Stimulated activated effector memory CD8-positive, alpha-beta T cell treated with anti-CD3 and anti-CD28 coated beads, Interleukin-12 subunit alpha, Interleukin-12 subunit beta, amount 100 ng/mL, for 72 hours (primary cell): Measurements from ENCODE around the gene TENM3.
A peak's percentile ranks its signal among the peaks of the same experiment; 100 is the strongest.
"Not testable (repeated sequence)": the region's sequence is repeated elsewhere in the genome, so short reads cannot be mapped to it uniquely, and the experiment has no call there.

ENCODE experiments used
- ATAC-seq: fragments of 150-1000 bp; cut with Tn5 transposase; 2 replicates; pipeline ENCODE4 v1.10.0; 2021
- DNase-seq, 2 donors: peaks; one replicate each; pipeline ENCODE4 v3.0.0; 2021 to 2022; ENCODE audit warnings: low spot score in 2 of 2
- H3K27ac Mint-ChIP-seq: one replicate; pipeline ENCODE4 v1.8.0; 2022; ENCODE audit warnings: mild to moderate bottlenecking, mixed read lengths
- H3K36me3 Mint-ChIP-seq: one replicate; pipeline ENCODE4 v1.8.0; 2022; ENCODE audit warnings: mild to moderate bottlenecking, mixed read lengths
- H3K4me1 Mint-ChIP-seq: one replicate; pipeline ENCODE4 v1.8.0; 2022; ENCODE audit warnings: mixed read lengths
- H3K4me3 Mint-ChIP-seq: one replicate; pipeline ENCODE4 v1.8.0; 2022; ENCODE audit warnings: mild to moderate bottlenecking, mixed read lengths
- H3K9me3 Mint-ChIP-seq: one replicate; pipeline ENCODE4 v1.8.0; 2022; ENCODE audit warnings: mixed read lengths

TENM3 gene

GRCh38 chr4:182348779-182349326 lies 105.7 kb downstream of the TENM3 start:
- no peak overlapping the region for H3K4me3 Mint-ChIP-seq
- no peak for DNase-seq
- ATAC-seq = no peak
- no peaks in the 10 kb centered on the region for H3K4me1 Mint-ChIP-seq
- H3K27ac Mint-ChIP-seq = no peak overlapping the region
- no peaks in the 10 kb centered on the region for H3K36me3 Mint-ChIP-seq
- no peaks in the 10 kb centered on the region for H3K9me3 Mint-ChIP-seq

GRCh38 chr4:182350041-182350440 lies 106.8 kb downstream of the TENM3 start:
- H3K4me1 Mint-ChIP-seq = no peaks in the 10 kb centered on the region
- ATAC-seq (no peak), DNase-seq (no peak)
- peaks cover 4% of the 10 kb centered on the region for H3K9me3 Mint-ChIP-seq
- H3K36me3 Mint-ChIP-seq = no peaks in the 10 kb centered on the region
- H3K4me3 Mint-ChIP-seq = no peak overlapping the region
- no peak overlapping the region for H3K27ac Mint-ChIP-seq

GRCh38 chr4:182351485-182351884 lies 108.3 kb downstream of the TENM3 start:
- H3K27ac Mint-ChIP-seq = no peak overlapping the region
- H3K4me1 Mint-ChIP-seq = no peaks in the 10 kb centered on the region
- peaks cover 8% of the 10 kb centered on the region for H3K9me3 Mint-ChIP-seq
- no peak overlapping the region for H3K4me3 Mint-ChIP-seq
- DNase-seq = no peak
- no peak for ATAC-seq
- H3K36me3 Mint-ChIP-seq = no peaks in the 10 kb centered on the region

GRCh38 chr4:182354106-182354505 lies 110.9 kb downstream of the TENM3 start:
- H3K9me3 Mint-ChIP-seq = peaks cover 8% of the 10 kb centered on the region
- H3K27ac Mint-ChIP-seq = no peak overlapping the region
- no peak for DNase-seq
- H3K36me3 Mint-ChIP-seq = no peaks in the 10 kb centered on the region
- ATAC-seq = no peak
- no peak overlapping the region for H3K4me3 Mint-ChIP-seq
- H3K4me1 Mint-ChIP-seq = no peaks in the 10 kb centered on the region

GRCh38 chr4:182354867-182355266 lies 111.7 kb downstream of the TENM3 start:
- Mint-ChIP-seq H3K36me3 (no peaks in the 10 kb centered on the region), H3K27ac (no peak overlapping the region), H3K9me3 (peaks cover 8% of the 10 kb centered on the region), H3K4me1 (no peaks in the 10 kb centered on the region), H3K4me3 (no peak overlapping the region)
- no peak for ATAC-seq
- no peak for DNase-seq

- peaks cover 6% of the 10 kb centered on the region for H3K9me3 Mint-ChIP-seq
- ATAC-seq = no peak
- no peak overlapping the region for H3K27ac Mint-ChIP-seq
These were observed 124.0 kb downstream of the TENM3 start for GRCh38 chr4:182367153-182367552.

GRCh38 chr4:182369211-182369610 lies 126.0 kb downstream of the TENM3 start:
- Mint-ChIP-seq H3K9me3 (peaks cover 6% of the 10 kb centered on the region), H3K27ac (no peak overlapping the region), H3K36me3 (no peaks in the 10 kb centered on the region), H3K4me1 (no peaks in the 10 kb centered on the region), H3K4me3 (no peak overlapping the region)
- DNase-seq (no peak), ATAC-seq (no peak)

More at GRCh38 chr4:182367153-182367552, 124.0 kb downstream of the TENM3 start:
- Mint-ChIP-seq H3K4me1 (no peaks in the 10 kb centered on the region), H3K36me3 (no peaks in the 10 kb centered on the region), H3K4me3 (no peak overlapping the region)
- DNase-seq = no peak

- no peak overlapping the region for H3K27ac Mint-ChIP-seq
- no peak for ATAC-seq
- H3K4me3 Mint-ChIP-seq = no peak overlapping the region
- no peak for DNase-seq
- no peaks in the 10 kb centered on the region for H3K4me1 Mint-ChIP-seq
- H3K36me3 Mint-ChIP-seq = no peaks in the 10 kb centered on the region
- peaks cover 6% of the 10 kb centered on the region for H3K9me3 Mint-ChIP-seq
These were observed 127.3 kb downstream of the TENM3 start for GRCh38 chr4:182370491-182370890.

GRCh38 chr4:182380771-182381181 lies 137.6 kb downstream of the TENM3 start:
- H3K9me3 Mint-ChIP-seq = no peaks in the 10 kb centered on the region
- H3K36me3 Mint-ChIP-seq = no peaks in the 10 kb centered on the region
- peak; percentile 19 for ATAC-seq
- H3K27ac Mint-ChIP-seq = no peak overlapping the region
- H3K4me1 Mint-ChIP-seq = no peaks in the 10 kb centered on the region
- no peak for DNase-seq
- no peak overlapping the region for H3K4me3 Mint-ChIP-seq

GRCh38 chr4:182382941-182383340 lies 139.7 kb downstream of the TENM3 start:
- H3K27ac Mint-ChIP-seq = no peak overlapping the region
- H3K9me3 Mint-ChIP-seq = no peaks in the 10 kb centered on the region
- no peaks in the 10 kb centered on the region for H3K4me1 Mint-ChIP-seq
- no peaks in the 10 kb centered on the region for H3K36me3 Mint-ChIP-seq
- no peak for DNase-seq
- ATAC-seq = no peak
- H3K4me3 Mint-ChIP-seq = no peak overlapping the region

- Mint-ChIP-seq H3K4me1 (no peaks in the 10 kb centered on the region), H3K27ac (no peak overlapping the region), H3K9me3 (no peaks in the 10 kb centered on the region), H3K36me3 (no peaks in the 10 kb centered on the region), H3K4me3 (no peak overlapping the region)
- DNase-seq = no peak
- no peak for ATAC-seq
These were observed 141.5 kb downstream of the TENM3 start for GRCh38 chr4:182384631-182385091.

- ATAC-seq (no peak), DNase-seq (no peak)
- H3K4me1 Mint-ChIP-seq = no peaks in the 10 kb centered on the region
- H3K9me3 Mint-ChIP-seq = peaks cover 3% of the 10 kb centered on the region
- no peaks in the 10 kb centered on the region for H3K36me3 Mint-ChIP-seq
- H3K4me3 Mint-ChIP-seq = no peak overlapping the region
- H3K27ac Mint-ChIP-seq = no peak overlapping the region
These were observed 142.7 kb downstream of the TENM3 start for GRCh38 chr4:182385897-182386296.

- H3K4me1 Mint-ChIP-seq, H3K9me3 Mint-ChIP-seq, H3K4me3 Mint-ChIP-seq, H3K36me3 Mint-ChIP-seq, DNase-seq, H3K27ac Mint-ChIP-seq, ATAC-seq: not testable (repeated sequence)
These were observed 143.4 kb downstream of the TENM3 start for GRCh38 chr4:182386576-182386975.

GRCh38 chr4:182391111-182391684 lies 148.0 kb downstream of the TENM3 start:
- H3K27ac Mint-ChIP-seq = no peak overlapping the region
- H3K9me3 Mint-ChIP-seq = peaks cover 3% of the 10 kb centered on the region
- no peak for ATAC-seq
- no peaks in the 10 kb centered on the region for H3K36me3 Mint-ChIP-seq
- no peak for DNase-seq
- no peak overlapping the region for H3K4me3 Mint-ChIP-seq
- no peaks in the 10 kb centered on the region for H3K4me1 Mint-ChIP-seq

GRCh38 chr4:182394181-182394580 lies 151.0 kb downstream of the TENM3 start:
- Mint-ChIP-seq H3K9me3 (peaks cover 3% of the 10 kb centered on the region), H3K4me1 (no peaks in the 10 kb centered on the region), H3K36me3 (no peaks in the 10 kb centered on the region), H3K4me3 (no peak overlapping the region), H3K27ac (no peak overlapping the region)
- DNase-seq = no peak
- no peak for ATAC-seq

- H3K36me3 Mint-ChIP-seq = no peaks in the 10 kb centered on the region
- no peak overlapping the region for H3K27ac Mint-ChIP-seq
- no peaks in the 10 kb centered on the region for H3K4me1 Mint-ChIP-seq
- no peak overlapping the region for H3K4me3 Mint-ChIP-seq
- ATAC-seq = no peak
- DNase-seq = no peak
- H3K9me3 Mint-ChIP-seq = no peaks in the 10 kb centered on the region
These were observed 156.9 kb downstream of the TENM3 start for GRCh38 chr4:182400081-182400480.
